Gastroesophageal sphincter (tissue), 3 donors: ENCODE data around the gene DDX10.

Experiments used
- POLR2A ChIP-seq, 2 donors: fragments of 450-650 bp; IDR thresholded peaks; one replicate each; pipeline ENCODE4 v1.6.1; 2017; ENCODE audit warnings: antibody characterized with exemption in 2 of 2, mild to moderate bottlenecking in 2 of 2, moderate library complexity in 1 of 2
- TF ChIP-seq, protein P1 (sequence below), 4 experiments: fragments of 200-600 bp in 2 of 4; fragments of 450-650 bp in 2 of 4; sonication (generic) in 1 of 4; IDR thresholded peaks; one replicate each; pipeline ENCODE4 v1.5.1; 2017 to 2019; ENCODE audit warnings: antibody characterized with exemption in 4 of 4, mild to moderate bottlenecking in 2 of 4, moderate library complexity in 2 of 4

GRCh38 chr11:108818971-108819370, 154.1 kb downstream of the DDX10 start:
- TF ChIP-seq, protein P1, sequence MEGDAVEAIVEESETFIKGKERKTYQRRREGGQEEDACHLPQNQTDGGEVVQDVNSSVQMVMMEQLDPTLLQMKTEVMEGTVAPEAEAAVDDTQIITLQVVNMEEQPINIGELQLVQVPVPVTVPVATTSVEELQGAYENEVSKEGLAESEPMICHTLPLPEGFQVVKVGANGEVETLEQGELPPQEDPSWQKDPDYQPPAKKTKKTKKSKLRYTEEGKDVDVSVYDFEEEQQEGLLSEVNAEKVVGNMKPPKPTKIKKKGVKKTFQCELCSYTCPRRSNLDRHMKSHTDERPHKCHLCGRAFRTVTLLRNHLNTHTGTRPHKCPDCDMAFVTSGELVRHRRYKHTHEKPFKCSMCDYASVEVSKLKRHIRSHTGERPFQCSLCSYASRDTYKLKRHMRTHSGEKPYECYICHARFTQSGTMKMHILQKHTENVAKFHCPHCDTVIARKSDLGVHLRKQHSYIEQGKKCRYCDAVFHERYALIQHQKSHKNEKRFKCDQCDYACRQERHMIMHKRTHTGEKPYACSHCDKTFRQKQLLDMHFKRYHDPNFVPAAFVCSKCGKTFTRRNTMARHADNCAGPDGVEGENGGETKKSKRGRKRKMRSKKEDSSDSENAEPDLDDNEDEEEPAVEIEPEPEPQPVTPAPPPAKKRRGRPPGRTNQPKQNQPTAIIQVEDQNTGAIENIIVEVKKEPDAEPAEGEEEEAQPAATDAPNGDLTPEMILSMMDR (IDR thresholded peaks at IDR 0.05), result no peak
- no peak for TF ChIP-seq POLR2A (IDR thresholded peaks at IDR 0.05)
